GM23338 (cell line): ENCODE data around the gene WDR91.

ENCODE experiments used
- EZH2 ChIP-seq: fragments of 200-600 bp; sonication (generic); IDR thresholded peaks from one replicate; pipeline ENCODE4 v1.8.0; 2017; ENCODE audit warnings: antibody characterized with exemption, mild to moderate bottlenecking, low read depth; ENCODE audit not compliant: unreplicated experiment
- EZH2phosphoT487 ChIP-seq: fragments of 200-600 bp; sonication (generic); IDR thresholded peaks from one replicate; pipeline ENCODE4 v1.8.1; 2018; ENCODE audit warnings: antibody characterized with exemption; ENCODE audit not compliant: unreplicated experiment
- TF ChIP-seq, protein P1 (sequence below), 2 experiments: fragments of 200-600 bp in 1 of 2; sonication (generic) in 1 of 2; conservative IDR thresholded peaks; 2 replicates each; pipeline versions ENCODE4 v1.5.1 to v1.6.1; 2016 to 2017; ENCODE audit warnings: antibody characterized with exemption in 2 of 2, low read depth in 2 of 2, mild to moderate bottlenecking in 2 of 2, moderate library complexity in 1 of 2
- TF ChIP-seq, protein P2 (sequence below): IDR thresholded peaks from one replicate; pipeline ENCODE4 v1.6.1; 2018; ENCODE audit warnings: antibody characterized with exemption; ENCODE audit not compliant: unreplicated experiment

DNA sequence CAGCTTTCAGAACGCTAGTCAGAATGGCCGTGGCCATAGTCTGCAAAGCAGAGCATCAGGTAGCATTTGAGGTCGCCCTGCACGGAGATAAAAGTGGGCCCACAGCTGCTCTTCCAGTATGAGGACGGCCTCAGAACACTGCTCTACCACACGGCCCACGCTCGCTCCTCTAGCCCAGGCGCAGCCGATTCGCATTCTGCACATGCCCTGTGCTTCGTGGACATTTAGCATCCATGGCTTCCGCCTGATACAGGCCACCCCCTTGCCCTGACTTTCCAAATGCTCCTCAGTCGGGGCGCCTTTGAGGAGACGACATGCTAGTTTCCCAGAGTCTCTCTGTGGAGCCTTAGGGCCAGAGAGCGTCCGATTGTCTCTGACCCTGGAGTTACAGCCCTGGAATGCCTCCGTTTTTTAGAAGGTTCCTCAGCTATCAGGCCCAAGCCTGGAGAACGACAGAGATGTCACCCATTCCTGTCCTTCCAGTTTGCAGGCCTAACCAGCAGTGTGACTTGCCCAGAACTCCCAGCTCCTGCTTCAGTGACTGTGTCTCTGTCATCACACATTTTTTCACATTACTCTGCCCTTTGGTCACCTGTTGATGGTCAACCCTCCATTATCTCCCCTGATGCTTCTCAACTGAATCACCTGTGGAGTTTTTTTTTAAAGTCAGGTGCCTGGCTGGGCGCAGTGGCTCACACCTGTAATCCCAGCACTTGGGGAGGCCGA is 36.6 kb upstream of the WDR91 start:
- no peak for TF ChIP-seq EZH2
- TF ChIP-seq, protein P1, sequence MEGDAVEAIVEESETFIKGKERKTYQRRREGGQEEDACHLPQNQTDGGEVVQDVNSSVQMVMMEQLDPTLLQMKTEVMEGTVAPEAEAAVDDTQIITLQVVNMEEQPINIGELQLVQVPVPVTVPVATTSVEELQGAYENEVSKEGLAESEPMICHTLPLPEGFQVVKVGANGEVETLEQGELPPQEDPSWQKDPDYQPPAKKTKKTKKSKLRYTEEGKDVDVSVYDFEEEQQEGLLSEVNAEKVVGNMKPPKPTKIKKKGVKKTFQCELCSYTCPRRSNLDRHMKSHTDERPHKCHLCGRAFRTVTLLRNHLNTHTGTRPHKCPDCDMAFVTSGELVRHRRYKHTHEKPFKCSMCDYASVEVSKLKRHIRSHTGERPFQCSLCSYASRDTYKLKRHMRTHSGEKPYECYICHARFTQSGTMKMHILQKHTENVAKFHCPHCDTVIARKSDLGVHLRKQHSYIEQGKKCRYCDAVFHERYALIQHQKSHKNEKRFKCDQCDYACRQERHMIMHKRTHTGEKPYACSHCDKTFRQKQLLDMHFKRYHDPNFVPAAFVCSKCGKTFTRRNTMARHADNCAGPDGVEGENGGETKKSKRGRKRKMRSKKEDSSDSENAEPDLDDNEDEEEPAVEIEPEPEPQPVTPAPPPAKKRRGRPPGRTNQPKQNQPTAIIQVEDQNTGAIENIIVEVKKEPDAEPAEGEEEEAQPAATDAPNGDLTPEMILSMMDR (conservative IDR thresholded peaks at IDR 0.05; ENCODE audit: low read depth in 2 of 2) = no peak
- TF ChIP-seq, protein P2, sequence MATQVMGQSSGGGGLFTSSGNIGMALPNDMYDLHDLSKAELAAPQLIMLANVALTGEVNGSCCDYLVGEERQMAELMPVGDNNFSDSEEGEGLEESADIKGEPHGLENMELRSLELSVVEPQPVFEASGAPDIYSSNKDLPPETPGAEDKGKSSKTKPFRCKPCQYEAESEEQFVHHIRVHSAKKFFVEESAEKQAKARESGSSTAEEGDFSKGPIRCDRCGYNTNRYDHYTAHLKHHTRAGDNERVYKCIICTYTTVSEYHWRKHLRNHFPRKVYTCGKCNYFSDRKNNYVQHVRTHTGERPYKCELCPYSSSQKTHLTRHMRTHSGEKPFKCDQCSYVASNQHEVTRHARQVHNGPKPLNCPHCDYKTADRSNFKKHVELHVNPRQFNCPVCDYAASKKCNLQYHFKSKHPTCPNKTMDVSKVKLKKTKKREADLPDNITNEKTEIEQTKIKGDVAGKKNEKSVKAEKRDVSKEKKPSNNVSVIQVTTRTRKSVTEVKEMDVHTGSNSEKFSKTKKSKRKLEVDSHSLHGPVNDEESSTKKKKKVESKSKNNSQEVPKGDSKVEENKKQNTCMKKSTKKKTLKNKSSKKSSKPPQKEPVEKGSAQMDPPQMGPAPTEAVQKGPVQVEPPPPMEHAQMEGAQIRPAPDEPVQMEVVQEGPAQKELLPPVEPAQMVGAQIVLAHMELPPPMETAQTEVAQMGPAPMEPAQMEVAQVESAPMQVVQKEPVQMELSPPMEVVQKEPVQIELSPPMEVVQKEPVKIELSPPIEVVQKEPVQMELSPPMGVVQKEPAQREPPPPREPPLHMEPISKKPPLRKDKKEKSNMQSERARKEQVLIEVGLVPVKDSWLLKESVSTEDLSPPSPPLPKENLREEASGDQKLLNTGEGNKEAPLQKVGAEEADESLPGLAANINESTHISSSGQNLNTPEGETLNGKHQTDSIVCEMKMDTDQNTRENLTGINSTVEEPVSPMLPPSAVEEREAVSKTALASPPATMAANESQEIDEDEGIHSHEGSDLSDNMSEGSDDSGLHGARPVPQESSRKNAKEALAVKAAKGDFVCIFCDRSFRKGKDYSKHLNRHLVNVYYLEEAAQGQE = no peak
- TF ChIP-seq EZH2phosphoT487 = no peak
